Nucleus accumbens (tissue), 56 donors: Measurements from ENCODE around the gene PCK2.

Experiments
- DNase-seq, 56 donors: peaks; one replicate each; lab custom pipeline; 2025; lab: John Stamatoyannopoulos, UW

The PCK2 gene

DNA sequence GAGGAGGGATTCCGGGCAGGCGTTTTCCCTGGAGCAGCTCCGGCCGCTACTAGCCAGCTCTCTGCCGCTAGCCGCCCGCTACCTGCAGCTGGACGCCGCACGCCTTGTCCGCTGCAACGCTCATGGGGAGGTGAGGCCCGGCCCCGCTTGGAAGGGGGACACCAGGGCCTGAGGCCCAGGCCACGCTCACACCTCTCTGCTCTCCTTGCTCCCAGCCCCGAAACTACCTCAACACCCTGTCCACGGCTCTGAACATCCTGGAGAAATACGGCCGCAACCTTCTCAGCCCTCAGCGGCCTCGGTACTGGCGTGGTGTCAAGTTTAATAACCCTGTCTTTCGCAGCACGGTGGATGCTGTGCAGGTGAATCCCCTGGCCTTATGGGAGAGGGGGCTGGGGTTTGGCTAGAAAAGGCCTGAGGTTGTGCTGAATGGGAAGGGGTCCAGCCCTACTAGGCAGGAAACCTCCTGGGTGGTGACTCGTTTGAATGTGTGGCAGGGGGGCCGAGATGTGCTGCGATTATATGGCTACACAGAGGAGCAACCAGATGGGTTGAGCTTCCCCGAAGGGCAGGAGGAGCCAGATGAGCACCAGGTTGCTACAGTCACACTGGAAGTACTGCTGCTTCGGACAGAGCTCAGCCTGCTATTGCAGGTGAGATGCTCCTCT is 53.8 kb downstream of the PCK2 start:
- DNase-seq: peak in 1 of 56 donors; percentile 45

DNA sequence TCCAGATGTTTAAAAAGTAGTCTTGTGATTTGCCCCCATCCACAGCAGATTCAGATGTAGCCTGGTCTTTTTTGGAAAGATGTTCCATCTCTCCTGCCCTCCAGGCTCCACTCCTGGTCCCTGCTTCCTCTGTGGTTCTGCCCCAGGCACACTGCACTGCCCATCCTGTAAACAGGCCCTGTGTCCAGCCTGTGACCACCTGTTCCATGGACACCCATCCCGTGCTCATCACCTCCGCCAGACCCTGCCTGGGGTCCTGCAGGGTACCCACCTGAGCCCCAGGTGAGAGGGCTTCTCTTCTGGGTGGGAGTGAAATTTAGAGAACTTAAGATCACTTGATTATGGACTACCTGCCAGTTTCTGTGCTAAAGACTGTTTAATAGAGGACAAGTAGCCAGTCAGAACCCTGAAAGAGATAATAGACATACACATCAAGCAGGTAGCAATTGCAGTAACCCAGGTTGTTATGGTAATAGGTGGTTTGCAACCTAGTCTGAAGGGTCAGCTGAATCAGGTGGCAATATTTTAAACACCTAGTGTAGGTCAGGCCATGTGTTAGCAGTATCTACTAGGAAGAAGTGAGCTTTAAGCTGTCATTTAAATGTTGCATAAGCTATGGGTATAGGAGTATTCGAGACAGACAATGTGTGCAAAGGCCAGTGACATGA is 55.3 kb downstream of the PCK2 start:
- no peak for DNase-seq

DNA sequence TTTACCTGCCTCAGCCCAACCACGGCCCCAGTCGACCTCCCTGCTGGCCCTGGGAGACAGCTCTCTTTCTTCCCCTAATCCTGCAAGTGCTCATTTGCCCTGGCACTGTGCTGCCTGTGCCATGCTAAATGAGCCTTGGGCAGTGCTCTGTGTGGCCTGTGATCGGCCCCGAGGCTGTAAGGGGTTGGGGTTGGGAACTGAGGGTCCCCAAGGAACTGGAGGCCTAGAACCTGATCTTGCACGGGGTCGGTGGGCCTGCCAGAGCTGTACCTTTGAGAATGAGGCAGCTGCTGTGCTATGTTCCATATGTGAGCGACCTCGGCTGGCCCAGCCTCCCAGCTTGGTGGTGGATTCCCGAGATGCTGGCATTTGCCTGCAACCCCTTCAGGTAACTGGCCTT is 56.0 kb downstream of the PCK2 start:
- DNase-seq: no peak

GRCh38 chr14:24150567-24150966 is 56.5 kb downstream of the PCK2 start:
- no peak for DNase-seq

- DNase-seq: no peak
These were observed 56.9 kb downstream of the PCK2 start for GRCh38 chr14:24150993-24151392.

- DNase-seq: no peak
These were observed 57.4 kb downstream of the PCK2 start for GRCh38 chr14:24151404-24152080.
